T1000 (cell line): ENCODE data around the gene RAB15.

Experiments
- DNase-seq: peaks from one replicate; lab custom pipeline; 2025; ENCODE audit warnings: mixed read lengths; lab: John Stamatoyannopoulos, UW

RAB15 gene

DNA sequence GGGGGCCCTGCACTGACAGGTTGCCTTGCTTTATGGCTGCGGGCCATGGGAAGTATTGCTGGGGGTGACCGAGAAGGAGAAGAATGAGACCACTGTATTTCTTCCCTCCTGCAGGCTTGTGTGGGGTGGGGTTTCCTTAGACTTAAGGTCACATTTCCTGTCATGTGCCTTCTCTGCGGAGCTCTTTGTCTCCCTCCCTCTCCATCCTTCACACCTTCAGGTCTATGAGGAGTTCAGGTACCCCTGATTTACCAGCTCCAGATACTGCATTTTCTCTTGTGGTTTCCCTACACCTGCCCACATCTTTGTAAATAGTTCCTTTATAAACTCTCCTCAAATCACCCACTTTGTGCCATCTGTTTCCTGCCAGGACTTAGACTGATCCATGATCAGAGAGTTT lies 18.2 kb upstream of the RAB15 start:
- no peak for DNase-seq

DNA sequence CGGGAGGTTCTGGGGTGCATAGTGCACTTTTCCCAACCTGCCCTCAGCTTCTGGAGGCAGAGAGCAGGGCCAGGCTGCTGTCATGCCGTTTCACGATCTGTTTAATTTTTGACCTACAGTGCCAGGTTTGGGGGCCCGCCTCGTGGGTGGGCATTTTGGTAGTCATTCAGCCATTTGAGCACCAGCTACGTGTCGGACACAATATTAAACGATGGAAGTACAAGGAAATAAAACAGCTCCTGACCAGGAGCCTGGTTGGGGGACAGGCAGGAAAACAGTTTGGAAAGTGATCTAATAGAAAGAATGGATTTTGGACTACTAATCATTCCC lies 15.3 kb upstream of the RAB15 start:
- no peak for DNase-seq

DNA sequence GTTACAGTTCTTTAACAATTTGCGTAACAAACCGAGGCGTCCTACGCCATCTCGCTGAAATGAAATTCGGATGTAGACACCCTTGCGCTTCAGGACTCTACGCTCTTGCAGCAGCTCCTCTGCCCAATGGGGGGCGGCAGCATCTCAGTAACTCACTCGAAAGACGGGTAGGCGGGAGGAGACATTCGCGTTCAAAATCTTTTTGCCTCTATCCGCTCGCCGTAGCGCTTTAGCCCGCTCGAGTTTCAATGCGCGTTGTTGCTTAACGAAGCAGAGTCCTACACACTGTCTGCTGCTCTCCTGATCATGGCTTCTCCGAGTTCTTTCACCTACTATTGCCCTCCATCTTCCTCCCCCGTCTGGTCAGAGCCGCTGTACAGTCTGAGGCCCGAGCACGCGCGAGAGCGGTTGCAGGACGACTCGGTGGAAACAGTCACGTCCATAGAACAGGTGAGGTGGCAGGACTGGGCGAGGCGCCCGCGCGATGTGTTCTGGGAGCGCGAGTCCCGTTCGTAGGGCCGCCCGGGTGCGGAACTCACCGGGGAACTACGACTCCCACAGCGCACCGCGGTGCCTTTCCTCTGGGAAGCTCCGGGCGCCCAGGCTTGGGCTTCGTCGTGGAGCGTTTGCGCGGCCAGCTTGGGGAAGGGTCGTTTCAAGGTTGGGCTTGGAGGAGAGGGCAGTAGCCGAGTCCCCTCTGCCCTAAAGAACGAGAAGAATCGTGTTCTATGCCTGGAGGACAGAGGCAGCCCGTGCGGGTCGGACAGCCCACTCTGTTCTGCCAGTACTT lies 14.7 kb upstream of the RAB15 start, which contains the start of gene FNTB:
Gene FNTB, plus strand, starts transcription at position 248 of the 790 bp plus-strand sequence. Its CDS starts 59 bp downstream, at position 307.
- DNase-seq = peak; percentile 91

DNA sequence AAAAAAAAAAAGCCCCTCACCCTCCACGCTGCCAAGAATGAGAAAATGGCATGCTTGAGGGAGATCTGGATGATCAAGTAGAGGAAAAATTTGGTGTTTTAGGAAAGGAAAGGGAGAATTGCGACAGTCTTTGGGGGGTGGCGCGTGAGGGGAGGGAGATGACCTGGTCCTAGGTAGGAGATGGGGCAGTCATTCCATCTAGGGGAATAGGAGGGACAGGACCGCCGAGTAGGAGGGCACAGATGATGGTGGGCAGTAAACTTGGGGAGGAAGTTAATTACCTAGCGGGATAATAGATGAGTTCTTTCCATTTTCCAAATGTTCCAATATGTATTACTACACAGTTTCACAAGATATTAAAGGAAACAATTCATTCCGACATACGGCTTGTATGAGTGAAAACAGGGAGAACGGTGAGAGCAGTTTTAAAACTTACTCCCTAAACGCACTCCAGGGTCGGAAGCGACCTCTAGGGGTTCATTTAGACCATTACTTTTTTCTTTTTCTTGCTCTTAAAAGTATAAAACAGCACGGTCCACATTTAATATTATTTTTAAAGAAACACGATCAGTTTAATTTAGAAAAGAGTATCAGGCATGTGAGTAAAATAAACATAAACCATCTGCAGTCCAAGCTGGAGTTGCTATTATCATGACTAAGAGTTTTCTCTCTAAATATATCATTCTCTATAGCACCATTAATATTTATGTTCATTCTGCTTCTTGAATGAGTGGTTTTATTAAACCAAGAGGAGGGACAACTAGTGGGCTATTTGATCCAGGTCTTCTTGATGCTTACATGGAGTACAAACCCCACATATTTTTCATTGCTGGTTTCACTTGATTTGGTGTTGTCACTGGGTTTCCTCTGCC lies 11.5 kb upstream of the RAB15 start:
- no peak for DNase-seq

DNA sequence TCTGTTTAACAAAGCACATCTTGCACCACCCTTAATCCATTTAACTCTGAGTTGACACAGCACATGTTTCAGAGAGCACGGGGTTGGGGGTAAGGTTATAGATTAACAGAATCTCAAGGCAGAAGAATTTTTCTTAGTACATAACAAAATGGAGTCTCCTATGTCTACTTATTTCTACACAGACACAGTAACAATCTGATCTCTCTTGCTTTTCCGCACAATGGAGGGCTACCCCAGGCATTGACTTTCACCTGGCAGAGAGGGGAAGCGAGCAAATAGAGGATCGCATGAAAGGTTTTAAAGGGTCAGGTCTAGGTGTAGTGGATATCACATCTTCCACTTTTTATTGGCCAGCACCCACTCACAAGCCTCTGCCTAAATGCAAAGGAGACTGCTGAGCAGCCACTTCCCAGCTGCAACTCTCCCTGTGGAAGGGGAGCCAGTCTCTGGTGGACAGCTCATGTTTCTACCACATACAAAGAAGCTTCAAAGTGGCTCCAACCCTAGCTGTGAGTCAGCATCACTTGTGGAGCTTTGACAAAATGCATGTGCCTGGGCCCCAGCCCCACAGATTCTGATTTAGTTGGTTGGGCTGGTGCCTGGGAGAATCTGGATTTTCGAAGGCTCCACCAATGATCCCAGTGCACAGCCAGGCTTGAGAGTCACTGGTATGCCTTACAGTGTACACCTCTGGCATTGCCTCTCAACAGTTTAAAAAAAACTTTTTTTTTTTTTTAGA lies 7.4 kb upstream of the RAB15 start:
- no peak for DNase-seq

DNA sequence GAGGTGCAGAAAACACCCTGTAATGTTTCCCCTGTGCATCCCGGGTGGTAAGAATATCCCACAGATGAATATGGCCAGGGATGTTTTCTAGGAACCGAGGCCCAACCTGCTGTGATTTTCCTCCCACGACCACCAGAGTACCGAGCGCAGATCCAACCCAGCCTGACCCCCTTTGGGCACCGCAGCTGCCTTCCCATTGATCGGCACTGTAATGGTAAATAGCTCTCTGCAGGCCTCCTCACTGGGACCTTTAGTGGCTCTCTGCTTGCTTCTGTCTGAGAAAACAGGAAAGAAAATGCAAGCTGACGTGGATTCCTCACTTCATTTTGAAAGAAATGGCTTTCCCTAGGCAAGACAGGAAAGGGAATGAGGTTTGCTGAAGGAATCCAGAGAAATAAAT lies 2.4 kb upstream of the RAB15 start:
- DNase-seq = no peak

DNA sequence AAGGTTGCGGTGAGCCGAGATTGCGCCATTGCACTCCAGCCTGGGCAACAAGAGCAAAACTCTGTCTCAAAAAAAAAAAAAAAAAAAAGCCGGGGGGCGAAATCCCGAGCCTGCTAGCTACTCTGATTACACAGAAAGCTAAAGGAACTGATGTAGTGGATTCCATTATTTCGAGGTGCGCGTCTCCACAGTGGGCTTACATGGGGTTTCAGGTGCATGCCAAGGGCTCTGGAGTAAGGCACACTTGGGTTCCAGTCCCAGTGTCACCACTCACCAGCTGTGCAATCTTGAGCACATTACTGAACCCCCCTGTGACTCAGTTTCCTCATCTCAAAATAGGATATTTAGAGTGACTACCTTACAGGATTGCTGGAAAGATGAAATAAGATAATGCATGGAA lies 1.7 kb upstream of the RAB15 start:
- DNase-seq = no peak

DNA sequence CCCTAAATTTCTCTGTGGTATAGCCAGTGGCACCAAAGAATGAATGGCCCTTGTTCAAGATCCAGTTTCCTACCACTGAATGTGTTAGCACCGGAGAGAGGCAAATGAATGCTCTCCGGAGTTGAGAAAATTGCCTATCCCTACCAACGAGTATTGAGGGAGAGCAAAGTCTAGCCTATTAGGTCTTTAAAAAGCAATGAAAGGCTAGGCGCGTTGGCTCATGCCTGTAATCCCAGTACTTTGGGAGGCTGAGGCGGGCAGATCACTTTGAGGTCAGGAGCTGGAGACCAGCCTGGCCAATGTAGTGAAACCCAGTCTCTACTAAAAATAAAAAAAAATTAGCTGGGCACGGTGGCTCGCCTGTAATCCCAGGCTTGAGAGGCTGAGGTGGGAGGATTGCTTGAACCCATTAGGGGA lies 898 bp upstream of the RAB15 start:
- DNase-seq = no peak

DNA sequence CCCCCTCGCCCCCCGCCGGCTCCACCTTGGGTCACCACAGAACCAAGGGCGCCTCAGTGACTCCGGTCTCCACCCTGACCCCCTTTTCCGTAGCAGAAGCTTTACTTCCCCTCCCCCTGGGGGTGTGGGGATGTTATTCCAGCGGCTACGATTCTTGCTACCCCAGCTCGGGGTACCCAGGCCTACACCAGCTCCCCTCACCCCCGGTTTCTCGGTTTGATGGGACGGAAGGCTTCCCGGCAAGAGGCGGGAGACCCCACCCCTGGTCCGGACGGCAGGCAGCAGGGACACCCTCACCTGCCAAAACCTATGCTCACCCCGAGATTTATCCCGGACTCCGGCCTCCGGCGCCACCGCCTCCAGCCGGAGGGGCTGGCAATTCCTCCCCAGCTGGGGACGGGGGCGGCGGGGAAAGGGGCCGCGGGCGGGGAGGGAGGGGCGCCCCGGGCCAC lies 619 bp downstream of the RAB15 start:
- DNase-seq = no peak

DNA sequence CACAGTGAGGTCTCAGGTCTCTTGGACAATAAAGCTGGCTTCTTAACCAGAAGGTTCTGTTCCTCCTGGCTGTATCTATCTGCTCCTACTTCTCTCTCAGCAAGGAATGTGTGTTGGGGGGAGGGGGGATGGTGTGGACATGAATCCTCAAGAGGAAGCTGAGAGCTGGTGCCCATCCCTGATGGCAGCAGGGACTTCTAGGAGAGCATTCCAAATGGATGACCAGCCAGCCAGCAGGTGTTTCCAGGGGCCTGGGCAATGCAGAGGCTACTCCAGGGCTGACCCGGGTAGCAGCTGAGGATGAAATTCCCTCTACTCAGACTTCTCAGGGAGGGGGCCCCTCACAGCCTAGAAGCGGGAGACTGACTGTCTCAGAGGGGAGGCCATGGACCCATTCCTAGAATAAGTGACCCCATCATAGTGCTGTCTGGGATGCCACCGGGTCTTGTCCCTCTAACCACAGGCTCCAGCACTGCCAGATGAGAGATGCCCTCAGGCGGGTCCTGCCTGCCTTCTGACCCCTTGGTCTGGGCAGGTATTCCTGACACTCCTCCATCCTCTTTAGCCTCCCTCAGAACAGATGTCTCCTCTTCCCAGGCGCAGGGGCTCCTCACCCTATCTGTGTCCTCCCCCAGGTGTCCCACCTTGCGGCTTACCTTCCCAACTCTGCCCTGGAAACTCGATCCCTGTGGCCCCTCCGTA lies 1.2 kb downstream of the RAB15 start:
- no peak for DNase-seq

DNA sequence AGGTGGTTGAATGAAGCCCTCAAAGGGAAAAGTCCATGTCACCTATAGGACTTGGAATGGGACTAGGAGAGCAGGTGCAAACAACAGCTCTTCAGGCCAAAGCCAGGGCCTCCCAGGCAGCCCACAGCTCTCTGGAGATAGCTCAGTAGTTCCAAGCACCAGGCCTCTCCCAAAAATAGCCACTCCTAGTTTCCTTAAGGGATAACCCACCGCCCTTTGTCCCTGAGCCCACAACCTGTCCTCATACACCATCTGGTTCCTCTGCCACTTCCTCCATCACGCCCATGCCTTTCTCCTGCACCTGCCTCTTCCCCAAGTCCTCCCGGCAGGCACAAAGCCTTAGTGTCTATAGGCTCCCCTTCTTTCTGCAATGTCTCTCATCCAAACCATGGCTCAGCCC lies 2.1 kb downstream of the RAB15 start:
- DNase-seq = no peak

DNA sequence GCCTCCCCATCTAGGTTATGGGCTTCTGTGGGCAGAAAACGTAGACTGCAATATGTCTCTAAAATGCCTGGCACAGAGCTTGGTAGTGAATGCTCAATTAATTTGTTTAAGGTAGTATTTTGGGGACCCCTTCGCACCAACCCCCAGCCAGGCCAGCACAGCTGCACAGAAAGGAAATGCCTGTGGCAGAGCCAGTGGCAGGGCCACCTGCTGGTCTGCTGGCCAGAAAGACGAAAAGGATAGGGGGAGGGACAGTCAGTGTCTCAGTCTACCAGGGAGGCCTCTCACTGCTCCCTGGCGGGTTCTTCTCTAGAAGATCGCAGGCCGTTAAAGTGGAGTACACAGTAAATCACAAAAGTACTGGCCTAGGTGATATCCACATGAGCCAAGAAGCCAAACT lies 3.5 kb downstream of the RAB15 start:
- DNase-seq = no peak

DNA sequence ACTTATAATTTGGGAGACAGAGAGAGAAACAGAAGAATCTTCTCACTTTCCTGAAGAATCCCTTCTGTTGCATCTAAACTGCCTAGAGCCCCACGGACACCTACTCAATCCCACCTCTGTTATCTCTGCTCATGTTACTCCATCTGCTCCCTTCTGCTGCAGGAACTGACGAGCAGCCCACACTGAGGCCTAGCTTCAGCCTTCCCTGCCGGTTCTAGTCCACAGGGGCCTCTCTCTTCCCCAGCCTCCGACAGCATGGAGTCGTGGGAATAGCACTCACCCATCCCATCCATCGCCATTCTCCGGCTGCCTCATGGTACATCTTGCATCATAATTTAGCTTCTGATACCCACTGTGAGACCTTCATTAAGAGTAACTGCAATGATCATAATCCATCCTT lies 4.0 kb downstream of the RAB15 start:
- no peak for DNase-seq

DNA sequence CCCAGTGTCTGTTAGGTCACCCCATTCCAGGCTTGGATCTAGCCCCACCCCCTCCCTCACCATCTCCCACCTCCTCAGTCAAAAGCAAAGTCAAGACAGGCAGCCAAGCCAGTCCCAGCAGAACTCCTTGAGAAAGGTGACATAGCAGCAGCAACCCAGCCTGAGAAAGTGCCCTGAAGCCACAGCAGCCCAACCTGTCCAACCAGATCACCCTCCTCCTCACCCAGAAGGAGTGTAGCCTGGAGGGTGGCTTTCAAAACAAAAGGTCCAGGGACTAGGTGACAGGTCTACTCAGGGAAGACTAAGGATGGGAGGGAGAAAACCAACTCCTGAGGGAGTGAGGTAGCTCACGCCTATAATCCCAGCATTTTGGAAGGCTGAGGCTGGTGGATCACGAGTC lies 5.2 kb downstream of the RAB15 start:
- no peak for DNase-seq

DNA sequence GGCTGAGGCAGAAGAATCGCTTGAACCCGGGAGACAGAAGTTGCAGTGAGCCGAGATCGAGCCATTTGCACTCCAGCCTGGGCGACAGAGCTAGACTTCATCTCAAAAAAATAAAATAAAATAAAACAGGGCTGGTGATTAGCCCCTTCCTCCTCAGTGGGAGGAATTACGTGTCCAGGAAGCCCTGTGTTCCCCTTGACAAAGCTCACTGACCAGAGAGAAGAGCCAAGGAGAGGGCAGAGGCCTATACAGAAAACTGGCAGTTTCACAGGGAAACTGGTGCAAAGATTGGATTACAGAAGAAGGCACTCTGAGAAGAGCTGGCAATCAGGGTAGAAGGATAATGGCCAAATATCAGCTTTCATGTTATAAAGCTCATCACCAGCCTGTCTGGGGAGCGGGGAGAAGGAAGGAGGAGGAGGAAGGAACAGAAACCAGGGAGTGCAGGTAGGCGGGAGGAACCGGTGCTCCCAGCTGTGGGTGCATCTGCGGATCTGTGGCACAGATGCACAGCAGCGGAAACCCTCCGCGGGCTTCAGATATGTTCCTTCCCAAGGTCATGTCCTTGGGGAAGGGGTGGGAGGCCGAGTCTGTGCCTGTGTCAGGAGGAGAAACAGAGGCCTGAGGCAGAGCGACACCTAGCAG lies 6.7 kb downstream of the RAB15 start:
- DNase-seq = no peak

DNA sequence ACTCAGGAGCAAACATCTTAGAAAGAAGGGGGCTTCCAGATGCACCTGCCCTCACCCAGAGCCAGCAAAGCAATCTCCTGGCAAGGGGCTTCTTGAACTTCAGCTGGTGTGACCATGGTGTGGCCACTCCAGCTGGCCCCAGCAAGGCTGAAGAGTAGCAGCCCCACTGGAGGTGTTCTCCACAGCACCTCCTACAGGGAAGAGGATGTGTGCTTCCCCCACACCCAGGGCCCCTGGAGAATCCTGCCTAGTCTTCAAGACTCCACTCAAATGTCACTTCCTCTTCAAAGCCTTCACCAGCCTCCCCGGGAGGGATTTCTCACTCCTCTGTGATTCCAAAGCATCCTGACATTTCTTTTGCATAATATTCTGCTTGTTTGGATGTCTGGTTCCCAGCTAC lies 8.5 kb downstream of the RAB15 start:
- DNase-seq = no peak

DNA sequence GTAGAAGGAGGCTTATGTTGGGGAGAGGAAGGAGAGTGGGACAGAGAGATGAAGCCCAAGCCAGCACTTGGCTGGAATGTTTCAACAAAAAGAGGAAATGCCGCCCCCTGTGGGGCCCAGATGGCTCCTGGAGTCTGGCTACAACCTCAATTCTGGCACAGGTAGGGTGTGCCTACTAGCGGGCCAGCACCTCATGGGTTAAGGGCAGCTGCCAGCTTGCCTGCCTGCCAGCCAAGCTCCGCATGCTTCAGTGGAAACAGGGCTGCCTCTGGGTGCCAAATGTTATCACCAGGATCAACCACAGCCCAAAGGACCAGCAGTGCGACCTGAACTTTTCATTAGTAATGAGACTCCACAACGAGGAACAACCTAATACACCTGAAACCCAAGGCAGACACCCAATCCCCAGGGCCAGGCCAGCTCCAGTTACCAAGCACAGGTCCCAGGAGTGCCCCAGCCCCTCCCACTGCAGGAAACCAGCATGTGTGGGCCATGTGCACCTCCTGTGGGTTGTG lies 11.3 kb downstream of the RAB15 start:
- DNase-seq = no peak

DNA sequence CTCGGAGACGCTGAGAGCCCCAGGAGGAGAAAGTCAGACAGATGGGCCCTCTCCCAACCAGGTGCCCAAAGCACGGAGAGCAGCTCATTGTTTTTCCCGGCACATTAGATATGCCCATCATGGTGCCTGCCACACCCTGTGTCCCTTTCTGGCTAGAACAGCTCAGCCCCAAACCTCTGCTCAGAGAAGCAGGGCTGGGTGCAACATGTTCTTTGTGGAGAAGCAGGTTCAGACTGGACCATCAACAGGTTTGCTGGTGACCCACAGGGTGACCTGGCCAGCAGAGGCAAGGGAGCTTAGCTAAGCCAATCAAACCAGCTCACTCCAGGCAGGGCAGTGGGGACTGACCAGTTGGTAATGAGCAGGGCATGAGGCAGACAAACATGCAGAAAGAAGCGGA lies 13.4 kb downstream of the RAB15 start:
- no peak for DNase-seq

DNA sequence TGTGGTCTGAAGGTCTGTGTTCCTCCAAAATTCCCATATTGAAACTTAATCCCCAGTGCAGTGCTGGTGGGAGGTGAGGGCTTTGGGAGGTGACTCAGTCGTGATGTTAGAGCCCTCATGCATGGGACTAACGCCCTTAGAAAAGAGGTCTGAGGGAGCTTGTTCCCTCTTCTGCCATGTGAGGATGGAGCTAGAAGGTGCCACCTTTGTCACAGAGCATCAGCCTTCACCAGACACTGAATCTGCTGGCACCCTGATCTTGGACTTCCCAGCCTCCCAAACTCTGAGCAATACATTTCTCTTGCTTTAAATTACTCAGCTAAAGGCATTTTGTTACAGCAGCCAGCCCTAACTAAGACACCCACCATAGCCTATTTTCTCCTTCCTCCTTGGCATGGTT lies 13.9 kb downstream of the RAB15 start:
- DNase-seq = no peak

DNA sequence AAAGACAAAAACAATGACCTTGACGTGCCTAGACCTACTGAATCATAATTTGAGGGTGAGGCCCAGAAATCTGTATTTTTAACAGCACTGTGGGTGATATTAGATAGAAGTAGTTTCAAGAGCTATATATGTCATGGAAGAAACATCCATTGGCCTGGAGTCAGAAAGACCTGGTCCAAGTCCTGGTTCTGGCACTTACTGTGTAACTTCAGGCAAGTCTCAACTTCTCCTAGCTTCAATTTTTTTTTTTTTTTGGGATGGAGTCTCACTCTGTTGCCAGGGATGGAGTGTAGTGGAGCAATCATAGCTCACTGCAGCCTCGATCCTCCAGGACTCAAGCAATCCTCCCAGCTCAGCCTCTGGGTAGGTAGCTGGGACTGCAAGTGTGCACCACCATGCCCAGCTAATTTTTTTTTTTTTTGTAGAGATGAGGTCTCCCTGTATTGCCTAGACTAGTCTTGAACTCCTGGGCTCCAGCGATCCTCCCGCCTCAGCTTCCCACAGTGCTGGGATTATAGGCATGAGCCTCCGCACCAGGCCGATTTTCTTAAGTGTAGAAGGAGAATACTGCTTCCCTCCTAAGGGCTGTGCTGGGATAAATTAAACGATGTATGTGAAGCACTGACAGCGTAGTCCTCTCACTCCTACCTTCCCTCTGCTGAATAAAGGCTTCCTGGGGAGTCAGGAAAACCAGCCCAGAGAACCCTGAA lies 15.3 kb downstream of the RAB15 start:
- no peak for DNase-seq

DNA sequence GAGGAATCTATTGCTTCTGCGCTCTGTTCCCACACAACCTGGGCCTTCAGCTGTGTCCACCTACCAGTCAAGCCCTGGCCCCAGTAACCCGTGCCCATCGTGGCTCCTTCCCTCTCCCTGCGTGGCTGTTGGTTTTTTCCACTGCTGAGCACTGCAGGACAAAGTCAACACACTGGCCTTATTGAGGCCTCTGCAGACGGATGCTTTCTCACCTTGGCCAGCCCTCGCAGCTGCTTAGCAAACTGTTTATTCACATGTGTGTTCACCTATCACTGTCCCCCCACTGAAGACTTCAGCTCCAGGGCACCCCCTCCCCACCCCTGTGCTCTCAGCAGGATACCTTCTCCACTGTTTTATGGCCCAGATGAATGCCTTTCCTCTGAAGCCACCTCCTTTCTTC lies 16.8 kb downstream of the RAB15 start:
- DNase-seq = no peak
